CD4-positive, alpha-beta T cell treated with Interleukin-17A for 4 hours (primary cell): ENCODE results near the gene AMPH.
"Not testable (repeated sequence)": the region's sequence is repeated elsewhere in the genome, so short reads cannot be mapped to it uniquely, and the experiment has no call there.

Source experiments
- DNase-seq: peaks from one replicate; pipeline ENCODE4 v3.0.0-alpha.2; 2020; ENCODE audit warnings: mixed read lengths

The AMPH gene

DNA sequence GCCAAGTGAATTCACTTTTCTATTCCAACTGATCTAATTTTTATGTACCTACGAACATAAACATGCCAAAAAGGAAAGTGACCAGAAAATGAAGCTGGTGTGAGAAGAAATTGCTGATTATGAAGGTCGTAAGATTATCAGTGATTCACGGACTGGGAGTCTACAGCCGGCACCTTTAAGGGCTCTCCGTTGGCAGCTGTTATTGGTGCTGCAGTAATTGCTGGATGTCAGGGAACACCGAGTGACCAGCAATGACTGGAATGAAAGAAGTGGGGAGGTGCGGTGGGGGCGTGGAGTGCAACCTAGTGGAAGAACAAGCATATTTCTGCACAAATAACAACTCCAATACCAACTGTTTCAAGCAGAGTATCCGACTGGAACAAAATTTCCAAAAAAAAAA is 247.9 kb downstream of the AMPH start:
- no peak for DNase-seq

DNA sequence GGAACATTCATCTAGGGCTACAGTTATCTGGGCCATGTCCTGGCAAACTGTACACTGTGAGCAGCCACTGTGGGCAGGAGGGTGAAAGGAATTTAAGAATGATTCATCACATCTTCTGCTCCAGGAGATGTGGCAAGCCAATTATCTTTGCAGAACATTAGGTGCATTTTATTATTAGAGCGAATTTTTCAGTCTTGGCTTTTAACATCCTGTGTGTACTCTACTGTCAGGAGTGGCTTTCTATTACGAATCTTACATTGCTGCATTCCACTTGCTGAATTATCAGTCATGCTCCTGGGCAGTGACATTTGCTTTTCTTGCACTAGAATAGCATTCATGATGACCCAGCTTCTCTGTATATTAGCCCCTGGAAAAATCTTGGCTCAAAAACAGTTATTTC is 248.5 kb downstream of the AMPH start:
- DNase-seq: no peak

DNA sequence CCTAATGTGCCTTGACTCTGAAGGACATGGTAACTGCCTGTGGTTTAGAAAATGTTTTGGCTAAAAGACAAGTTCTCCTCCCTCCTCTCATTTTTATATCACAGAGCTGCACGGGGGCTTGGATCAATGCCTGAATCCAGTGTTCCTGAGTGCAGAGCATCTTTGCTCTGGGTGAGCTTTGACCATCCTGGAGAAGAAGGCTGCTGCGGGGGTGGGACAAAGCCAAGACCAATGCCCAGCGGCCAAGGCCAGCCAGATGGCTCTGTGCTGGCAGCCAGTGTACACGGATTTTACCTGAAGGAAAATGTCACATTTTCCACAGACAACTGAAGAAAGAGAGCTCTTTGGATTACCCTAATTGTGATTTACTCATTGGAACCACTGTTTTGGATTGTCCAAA is 255.7 kb downstream of the AMPH start:
- no peak for DNase-seq

DNA sequence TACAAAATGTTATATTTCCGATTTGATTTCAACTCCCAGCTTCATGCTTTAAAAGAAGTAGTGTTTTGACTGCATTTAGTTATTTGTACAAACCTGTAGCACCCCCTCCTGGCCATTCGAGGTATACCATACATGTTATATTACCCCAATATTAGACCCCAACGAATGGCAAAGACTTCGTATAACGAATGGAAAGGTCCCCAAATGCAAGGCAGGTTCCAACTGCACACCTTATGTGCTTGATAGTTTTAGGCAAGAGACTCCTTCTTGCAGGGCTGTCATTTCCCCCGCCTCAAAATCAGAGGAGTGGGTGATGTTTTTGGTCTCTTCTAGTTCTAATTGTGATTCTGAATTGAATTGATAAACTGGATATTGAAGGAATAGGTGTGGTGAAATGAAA is 256.7 kb downstream of the AMPH start:
- DNase-seq: peak; percentile 79

DNA sequence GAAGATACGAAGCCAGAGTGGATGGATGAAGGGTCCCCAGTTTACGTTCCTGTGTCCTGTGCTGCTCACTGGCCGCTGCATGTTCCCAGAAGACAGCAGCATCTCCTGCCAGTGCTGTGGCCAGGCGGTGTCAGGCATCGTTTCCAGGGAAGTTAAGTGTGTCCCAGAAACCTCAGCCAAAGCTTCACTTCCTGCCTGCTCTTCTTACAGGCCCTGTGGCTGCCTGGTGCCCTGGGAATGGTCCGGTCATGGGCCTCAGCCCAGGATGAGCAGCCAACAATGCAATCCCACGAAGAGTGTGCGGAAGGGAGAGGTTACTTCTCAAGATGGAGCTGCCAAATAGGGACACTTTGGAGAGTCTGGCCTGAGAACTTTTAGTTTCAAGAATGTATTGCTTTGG is 258.0 kb downstream of the AMPH start:
- DNase-seq: no peak

DNA sequence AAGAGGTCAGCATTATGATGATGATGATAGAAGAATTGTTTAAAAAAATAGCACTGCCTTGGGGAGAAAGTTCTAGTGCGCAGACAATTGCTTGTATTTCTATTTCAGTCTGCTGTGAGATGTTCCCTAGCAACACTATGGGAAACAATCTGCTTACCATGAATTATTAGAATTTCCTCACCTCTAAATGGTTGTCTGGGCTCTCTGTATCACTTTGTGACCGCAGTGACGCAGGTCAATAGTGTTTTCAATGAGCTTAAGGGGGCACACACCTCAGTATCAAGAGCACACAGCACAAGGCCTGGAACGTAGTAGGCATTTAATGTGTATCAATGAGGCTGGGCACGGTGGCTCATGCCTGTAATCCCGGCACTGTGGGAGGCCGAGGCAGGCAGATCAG is 258.9 kb downstream of the AMPH start:
- DNase-seq: no peak

DNA sequence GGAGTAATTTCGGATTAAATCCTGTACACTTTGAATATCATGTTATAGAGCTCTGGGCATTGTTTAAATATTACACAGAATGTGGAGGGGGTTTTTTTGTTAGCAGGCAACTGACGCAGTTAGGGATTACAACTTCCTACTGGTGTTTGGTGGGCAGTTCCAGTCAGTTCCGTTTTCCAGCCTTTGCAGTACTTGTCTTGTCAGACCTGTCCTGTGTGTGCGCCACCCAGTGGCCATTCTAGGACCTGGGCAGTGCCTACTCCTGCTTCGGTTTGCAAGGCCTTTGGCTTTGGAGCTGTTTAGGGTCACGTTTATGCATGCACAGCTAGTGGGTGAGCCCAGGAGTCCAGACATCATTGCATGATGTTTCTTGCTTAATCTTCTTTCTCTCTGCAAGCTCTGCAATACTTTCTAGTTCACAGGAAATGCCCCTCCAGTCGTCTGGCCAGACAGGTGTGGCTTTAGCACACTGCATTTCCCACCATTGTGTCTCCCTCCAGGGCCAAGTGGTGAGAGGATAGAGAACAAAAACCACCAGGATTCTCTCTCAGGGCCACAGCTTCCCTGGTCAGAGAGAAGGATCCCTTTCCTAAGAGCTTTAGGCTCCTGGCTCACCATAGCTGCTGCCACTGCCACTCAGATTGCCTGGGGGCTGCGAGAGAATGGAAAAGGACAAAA is 261.2 kb downstream of the AMPH start:
- DNase-seq: peak; percentile 82

DNA sequence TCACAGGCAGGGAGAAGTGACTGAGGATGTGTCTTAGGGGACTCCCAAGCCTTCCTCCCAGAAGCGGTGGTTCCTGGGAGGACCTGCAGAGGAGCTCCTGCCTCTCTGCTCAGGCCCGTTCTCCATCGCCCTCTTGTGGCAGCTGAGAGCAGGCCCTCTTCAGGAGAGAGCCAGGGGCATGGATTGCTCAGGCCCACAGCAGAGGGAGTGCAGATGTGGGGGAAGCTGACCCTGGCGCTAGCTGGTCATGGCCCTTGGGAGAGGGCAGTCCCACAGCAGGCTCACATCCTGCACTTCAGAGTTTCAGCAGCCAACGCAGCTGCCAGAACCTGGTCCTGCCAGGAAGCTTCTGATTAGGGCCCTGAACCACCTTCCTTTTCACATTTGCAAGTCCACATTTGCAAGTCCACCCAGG is 263.0 kb downstream of the AMPH start:
- DNase-seq: peak; percentile 86

DNA sequence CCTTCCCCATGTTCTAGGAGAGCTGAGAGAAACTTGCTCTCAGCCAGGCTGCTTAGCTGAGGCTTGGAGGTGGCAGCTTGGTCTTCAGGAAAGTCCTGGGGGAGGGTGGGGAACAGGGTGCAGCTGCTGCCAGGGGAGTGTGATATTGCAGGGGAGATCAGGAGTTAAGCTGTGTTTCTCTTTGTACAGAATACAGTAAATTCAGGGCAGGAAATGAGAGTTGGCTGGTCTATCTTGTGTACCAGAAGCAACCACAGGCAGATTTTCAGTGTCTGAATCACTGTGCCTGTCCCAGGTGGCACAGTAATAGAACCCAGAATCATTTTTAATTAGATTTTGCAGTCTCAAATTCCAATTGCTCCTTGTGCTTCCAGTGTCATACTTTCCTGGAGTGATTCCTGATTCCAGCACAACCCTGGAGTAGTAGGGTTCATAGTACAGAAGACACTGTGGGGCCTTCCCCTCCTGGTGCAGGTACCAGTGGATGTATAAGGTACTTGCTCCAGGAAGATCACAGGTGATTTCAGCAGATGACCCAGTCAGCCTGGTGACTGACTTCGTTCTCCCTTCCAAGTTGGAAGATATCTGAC is 263.8 kb downstream of the AMPH start:
- DNase-seq: peak; percentile 53

DNA sequence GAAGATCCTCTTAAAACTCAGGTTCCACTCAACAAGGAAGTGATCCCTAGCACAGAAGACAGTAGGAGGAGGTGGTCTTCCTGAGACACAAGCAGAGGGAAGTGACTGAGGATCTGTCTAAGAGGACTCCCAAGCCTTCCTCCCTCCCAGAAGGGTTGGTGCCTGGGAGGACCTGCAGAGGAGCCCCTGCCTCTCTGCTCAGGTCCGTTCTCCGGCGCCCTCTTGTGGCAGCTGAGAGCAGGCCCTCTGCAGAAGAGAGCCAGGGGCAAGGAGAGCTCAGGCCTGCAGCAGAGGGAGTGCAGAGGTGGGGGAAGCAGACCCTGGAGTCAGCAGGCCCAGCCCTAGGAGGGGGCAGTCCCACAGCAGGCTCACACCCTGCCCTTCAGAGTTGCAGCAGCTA is 267.8 kb downstream of the AMPH start:
- peak; percentile 82 for DNase-seq

DNA sequence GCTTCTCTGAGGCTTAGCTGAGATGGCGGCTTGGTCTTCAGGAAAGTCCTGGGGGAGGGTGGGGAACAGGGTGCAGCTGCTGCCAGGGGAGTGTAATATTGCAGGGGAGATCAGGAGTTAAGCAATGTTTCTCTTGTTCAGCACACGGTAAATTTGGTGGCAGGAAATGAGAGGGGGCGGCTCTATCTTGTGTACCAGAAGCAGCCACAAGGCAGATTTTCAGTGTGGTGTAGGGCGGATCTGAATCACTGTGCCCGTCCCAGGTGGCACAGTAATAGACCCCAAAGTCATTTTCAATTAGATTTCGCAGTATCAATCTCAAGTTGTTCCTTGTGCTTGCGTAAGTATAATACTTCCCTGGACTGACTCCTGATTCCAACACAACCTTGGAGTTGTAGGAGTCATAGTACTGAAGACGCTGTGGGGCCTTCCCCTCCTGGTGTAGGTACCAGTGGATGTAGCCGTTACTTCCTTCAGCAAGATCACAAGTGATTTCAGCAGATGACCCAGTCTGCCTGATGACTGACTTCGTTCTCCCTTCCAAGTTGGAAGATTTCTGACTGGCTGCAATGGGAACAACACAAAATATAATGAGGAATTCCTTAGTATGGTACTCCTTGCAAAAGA is 268.4 kb downstream of the AMPH start:
- peak; percentile 70 for DNase-seq

DNA sequence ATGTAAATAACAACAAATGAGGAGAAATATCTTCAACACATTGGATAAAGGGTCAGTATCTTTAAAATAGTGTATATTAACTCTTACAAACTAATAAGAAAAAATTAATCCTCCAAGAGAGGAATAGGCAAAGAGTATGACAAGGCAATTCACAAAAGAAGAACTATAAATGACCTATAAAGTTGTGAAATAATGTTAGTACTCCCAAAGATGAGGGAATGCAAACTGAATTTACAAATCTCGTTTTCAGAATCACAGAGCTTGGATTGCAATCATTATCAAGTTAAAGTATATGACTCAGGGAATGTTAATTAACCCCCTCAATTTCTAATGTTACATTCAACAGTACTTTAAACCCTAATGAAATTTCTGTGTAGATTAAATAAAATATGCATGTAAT is 270.4 kb downstream of the AMPH start:
- DNase-seq: no peak

DNA sequence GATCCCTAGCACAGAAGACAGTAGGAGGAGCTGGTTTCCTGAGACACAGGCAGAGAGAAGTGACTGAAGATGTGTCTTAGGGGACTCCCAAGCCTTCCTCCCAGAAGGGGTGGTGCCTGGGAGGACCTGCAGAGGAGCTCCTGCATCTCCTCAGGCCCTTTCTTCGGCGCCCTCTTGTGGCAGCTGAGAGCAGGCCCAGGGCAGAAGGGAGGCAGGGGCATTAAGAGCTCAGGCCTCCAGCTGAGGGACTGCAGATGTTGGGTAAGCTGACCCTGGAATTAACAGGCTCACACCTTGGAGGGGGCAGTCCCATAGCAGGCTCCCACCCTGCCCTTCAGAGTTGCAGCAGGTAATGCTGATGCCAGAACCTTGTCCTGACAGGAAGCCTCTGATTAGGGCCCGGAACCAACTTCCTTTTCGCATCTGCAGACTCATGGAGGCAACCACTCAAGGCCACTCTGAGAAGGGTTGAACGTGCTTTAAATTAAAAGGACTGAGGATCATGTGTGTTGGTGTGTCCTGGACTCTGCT is 272.0 kb downstream of the AMPH start:
- DNase-seq: peak; percentile 51

DNA sequence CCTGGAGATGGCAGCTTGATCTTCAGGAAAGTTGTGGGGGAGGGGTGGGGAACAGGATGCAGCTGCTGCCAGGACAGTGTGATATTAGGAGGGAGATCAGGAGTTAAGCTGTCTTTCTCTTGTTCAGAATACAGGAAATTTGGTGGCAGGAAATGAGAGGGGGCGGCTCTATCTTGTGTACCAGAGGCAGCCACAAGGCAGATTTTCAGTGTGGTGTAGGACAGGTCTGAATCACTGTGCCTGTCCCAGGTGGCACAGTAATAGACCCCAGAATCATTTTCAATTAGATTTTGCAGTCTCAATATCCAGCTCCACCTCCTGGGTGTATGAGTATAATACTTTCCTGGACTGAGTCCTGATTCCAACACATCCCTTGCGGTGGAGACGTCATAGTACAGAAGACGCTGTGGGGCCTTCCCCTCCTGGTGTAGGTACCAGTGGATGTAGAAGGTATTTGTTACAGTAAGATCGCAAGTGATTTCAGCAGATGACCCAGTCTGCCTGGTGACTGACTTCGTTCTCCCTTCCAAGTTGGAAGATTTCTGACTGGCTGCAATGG is 272.8 kb downstream of the AMPH start:
- peak; percentile 55 for DNase-seq

DNA sequence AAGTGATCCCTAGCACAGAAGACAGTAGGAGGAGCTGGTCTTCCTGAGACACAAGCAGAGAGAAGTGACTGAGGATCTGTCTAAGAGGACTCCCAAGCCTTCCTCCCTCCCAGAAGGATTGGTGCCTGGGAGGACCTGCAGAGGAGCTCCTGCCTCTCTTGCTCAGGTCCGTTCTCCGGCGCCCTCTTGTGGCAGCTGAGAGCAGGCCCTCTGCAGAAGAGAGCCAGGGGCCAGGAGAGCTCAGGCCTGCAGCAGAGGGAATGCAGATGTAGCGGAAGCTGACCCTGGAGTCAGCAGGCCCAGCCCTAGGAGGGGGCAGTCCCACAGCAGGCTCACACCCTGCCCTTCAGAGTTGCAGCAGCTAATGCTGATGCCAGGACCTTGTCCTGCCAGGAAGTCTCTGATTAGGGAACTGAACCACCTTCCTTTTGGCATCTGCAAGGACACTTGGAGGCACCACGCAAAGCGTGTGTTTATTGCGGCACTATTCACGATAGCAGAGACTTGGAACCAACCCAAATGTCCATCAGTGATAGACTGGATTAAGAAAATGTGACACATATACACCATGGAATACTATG is 276.8 kb downstream of the AMPH start:
- DNase-seq: peak; percentile 69

DNA sequence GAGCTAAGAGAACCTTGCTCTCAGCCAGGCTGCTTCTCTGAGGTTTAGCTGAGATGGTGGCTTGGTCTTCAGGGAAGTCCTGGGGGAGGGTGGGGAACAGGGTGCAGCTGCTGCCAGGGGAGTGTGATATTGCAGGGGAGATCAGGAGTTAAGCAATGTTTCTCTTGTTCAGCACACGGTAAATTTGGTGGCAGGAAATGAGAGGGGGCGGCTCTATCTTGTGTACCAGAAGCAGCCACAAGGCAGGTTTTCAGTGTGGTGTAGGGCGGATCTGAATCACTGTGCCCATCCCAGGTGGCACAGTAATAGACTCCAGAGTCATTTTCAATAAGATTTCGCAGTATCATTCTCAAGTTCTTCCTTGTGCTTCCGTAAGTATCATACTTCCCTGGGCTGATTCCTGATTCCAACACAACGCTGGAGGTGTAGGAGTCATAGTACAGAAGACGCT is 277.7 kb downstream of the AMPH start:
- DNase-seq: peak; percentile 63

DNA sequence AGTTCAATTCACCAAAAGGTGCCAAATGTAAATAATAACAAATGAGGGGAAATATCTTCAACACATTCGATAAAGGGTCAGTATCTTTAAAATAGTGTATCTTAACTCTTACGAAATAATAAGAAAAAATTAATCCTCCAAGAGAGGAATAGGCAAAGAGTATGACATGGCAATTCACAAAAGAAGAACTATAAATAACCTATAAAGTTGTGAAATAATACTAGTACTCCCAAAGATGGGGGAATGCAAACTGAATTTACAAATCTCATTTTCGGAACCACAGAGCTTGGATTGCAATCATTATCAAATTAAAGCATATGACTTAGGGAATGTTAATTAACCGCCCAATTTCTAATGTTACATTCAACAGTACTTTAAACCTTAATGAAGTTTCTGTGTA is 279.6 kb downstream of the AMPH start:
- no peak for DNase-seq

DNA sequence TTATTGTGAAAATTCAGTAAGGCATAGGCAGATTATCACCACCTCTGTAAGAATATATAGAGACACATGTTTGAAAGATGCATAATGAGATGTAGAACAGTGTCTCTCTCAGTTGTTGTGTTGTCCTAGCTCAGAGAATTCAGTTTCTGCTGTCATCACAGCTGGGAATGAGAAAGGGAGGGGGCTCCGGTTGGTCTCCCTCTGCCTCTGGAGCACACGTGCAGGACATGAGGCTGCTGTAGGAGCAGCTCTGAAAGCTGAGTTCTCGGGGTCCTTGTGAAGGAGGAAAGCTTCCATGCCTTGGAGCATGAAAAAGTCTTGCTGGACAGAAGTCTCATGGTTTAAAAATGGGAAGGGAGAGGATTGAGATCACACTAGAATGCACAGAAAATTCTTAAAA is 280.4 kb downstream of the AMPH start:
- not testable (repeated sequence) for DNase-seq

DNA sequence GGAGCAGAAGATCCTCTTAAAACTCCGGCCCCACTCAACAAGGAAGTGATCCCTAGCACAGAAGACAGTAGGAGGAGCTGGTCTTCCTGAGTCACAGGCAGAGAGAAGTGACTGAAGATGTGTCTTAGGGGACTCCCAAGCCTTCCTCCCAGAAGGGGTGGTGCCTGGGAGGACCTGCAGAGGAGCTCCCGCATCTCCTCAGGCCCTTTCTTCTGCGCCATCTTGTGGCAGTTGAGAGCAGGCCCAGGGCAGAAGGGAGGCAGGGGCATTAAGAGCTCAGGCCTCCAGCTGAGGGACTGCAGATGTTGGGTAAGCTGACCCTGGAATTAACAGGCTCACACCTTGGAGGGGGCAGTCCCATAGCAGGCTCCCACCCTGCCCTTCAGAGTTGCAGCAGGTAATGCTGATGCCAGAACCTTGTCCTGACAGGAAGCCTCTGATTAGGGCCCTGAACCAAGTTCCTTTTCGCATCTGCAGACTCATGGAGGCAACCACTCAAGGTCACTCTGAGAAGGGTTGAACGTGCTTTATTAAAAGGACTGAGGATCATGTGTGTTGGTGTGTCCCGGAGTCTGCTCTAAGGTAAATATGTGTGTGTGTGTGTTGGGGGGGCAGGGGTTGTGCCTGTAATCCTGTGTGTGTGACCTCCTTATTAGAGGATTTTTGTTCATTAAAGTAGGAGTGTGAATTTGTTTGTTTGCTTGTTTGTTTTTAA is 281.1 kb downstream of the AMPH start:
- peak; percentile 69 for DNase-seq

DNA sequence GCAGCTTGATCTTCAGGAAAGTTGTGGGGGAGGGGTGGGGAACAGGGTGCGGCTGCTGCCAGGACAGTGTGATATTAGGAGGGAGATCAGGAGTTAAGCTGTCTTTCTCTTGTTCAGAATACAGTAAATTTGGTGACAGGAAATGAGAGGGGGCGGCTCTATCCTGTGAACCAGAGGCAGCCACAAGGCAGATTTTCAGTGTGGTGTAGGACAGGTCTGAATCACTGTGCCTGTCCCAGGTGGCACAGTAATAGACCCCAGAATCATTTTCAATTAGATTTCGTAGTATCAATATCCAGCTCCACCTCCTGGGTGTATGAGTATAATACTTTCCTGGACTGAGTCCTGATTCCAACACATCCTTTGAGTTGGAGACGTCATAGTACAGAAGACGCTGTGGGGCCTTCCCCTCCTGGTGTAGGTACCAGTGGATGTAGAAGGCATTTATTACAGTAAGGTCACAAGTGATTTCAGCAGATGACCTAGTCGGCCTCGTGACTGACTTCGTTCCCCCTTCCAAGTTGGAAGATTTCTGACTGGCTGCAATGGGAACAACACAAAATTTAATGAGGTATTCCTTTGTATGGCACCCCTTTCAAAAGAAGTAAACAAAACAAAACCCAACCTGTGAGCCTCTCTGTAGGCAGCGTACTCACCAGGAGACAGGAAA is 281.9 kb downstream of the AMPH start:
- peak; percentile 50 for DNase-seq

DNA sequence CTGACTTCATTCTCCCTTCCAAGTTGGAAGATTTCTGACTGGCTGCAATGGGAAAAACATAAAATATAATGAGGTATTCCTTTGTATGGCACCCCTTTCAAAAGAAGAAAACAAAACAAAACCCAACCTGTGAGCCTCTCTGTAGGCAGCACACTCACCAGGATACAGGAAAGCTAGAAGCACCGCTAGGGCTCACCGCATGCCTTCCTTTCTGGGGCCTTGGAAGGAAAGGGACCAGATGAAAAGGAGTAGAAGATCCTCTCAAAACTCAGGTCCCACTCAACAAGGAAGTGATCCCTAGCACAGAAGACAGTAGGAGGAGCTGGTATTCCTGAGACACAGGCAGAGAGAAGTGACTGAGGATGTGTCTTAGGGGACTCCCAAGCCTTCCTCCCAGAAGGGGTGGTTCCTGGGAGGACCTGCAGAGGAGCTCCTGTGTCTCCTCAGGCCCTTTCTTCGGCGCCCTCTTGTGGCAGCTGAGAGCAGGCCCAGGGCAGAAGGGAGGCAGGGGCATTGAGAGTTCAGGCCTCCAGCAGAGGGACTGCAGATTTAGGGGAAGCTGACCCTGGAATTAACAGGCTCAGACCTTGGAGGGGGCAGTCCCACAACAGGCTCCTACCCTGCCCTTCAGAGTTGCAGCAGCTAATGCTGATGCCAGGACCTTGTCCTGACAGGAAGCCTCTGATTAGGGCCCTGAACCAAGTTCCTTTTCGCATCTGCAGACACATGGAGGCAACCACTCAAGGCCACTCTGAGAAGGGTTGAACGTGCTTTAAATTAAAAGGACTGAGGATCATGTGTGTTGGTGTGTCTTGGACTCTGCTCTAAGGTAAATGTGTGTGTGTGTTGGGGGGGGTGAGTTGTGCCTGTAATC is 285.6 kb downstream of the AMPH start:
- peak; percentile 63 for DNase-seq
